GM19193 (cell line): Measurements from ENCODE around the gene FOXO3.

Experiments
- POLR2A ChIP-seq: IDR thresholded peaks from 4 replicates; pipeline ENCODE4 v1.6.1; 2011; ENCODE audit not compliant: insufficient read depth, insufficient read length; ENCODE audit errors: extremely low read depth

FOXO3 gene

GRCh38 chr6:108581932-108582475 lies 21.3 kb downstream of the FOXO3 start:
- TF ChIP-seq POLR2A: no peak

GRCh38 chr6:108582618-108583017 lies 21.9 kb downstream of the FOXO3 start:
- no peak for TF ChIP-seq POLR2A

- TF ChIP-seq POLR2A: no peak
These were observed 23.6 kb downstream of the FOXO3 start for GRCh38 chr6:108584323-108584722.

- no peak for TF ChIP-seq POLR2A
These were observed 24.6 kb downstream of the FOXO3 start for GRCh38 chr6:108585359-108585758.

- no peak for TF ChIP-seq POLR2A
These were observed 25.3 kb downstream of the FOXO3 start for GRCh38 chr6:108585921-108586536.

GRCh38 chr6:108587258-108588059 lies 26.7 kb downstream of the FOXO3 start:
- TF ChIP-seq POLR2A: no peak

DNA sequence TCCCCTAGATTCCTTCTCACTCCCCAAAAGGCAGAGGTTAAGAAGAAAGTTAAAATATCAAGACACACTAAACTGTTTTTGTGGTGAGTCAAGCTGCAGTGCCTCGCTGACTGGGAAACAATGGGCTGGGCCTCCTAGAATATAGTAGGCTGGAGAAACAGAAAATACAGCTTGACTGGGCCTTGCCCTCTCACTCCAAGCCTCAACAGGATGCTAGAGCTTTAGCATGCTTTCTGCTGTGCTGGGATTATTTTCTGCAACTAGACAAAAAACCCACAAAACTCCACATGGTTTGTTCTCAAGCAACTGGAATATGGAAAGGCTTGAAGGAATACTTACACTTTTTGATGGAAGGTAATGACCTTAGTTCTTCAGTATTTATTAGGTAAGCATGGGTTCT lies 27.9 kb downstream of the FOXO3 start:
- TF ChIP-seq POLR2A: no peak

DNA sequence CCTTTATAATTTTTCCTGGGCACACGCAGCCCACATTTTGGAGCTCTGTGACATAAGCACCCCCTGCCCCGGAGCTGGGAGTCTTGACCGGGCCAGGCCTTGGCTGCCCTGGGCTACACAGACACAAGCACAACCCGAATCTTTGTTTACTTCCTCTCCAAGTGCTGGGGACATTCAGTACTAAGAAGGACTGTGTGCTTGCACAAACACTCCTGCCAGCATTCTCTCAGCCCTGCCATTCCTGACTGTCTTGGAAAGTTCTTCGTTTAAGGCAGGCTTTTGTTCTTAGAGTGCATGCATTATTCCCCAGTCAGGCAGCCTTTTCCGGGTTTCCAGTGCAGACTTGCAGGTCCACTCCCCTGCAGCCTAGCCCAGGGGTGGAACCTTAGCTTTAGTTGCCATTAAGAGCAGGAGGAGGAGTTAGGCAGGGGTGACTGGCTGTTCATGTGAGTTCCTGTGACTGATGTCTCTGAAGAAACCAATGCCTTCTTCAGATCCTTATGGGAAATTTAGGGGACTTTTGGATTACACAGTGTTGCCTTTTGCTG lies 28.6 kb downstream of the FOXO3 start:
- TF ChIP-seq POLR2A: no peak

- no peak for TF ChIP-seq POLR2A
These were observed 30.5 kb downstream of the FOXO3 start for GRCh38 chr6:108591040-108591816.

DNA sequence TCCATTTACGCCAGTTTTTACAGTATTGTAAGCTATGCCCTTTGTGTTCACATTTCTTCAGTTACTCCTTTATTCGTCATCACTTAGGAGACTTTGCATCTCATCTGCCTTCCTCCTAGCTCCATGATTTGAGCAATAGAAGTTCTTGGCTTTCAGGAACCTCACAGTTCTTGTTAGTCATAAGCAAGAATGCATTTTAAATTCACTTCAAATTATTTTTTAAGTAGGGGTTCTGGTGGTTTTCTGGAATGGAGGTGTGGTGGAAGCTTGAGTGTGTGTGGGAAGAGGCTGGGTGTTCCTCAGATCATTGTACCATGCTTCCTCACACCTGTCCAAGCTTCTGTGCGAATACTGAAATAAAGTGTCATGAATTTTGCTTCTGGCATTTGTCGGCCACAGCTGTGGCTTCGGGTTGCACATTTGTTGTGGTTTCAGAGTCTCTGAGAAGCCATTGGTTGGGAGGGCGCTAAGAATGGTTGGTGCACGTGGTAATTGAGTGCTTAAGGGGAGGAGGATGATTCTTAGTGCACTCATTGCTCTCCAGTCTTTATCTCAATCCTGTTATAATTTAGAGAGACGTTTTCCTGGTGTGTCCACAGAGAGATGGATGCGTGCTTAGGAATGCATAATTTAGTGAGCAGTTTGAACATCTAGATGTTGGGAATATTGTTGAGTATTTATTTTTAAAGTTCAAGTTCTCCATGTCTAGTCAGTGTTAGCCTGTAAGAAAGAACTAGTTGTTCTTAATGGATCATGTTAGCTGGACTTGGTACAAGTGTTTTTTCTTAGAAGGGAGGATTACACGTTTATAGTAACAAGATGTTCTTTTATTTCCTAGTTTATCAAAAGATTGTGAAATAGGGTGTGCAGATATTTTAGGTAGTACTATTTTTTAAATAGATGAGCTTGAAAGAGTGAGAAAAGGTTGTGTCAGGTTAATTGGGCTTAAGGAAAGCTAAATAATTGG lies 31.9 kb downstream of the FOXO3 start:
- no peak for TF ChIP-seq POLR2A

DNA sequence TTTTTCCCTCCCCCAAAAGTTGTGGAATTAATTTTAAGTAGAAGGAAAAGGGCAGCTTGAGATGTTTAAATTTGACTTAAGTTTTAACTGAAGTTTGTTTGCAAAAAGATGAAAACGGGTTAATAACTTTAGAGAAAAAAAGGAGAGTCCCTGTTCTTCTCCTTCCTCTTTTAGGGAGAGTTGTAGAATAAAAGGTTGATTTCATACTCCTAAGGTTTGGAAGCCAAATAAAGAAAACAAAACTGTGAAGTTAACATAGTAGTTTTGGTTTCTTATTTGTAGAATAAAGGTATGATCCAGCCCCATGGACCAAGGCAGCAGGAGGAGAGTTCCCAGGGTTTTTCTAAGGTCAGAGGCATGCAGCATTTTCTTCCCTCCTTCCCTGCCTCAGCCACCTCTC lies 33.4 kb downstream of the FOXO3 start:
- TF ChIP-seq POLR2A: no peak

DNA sequence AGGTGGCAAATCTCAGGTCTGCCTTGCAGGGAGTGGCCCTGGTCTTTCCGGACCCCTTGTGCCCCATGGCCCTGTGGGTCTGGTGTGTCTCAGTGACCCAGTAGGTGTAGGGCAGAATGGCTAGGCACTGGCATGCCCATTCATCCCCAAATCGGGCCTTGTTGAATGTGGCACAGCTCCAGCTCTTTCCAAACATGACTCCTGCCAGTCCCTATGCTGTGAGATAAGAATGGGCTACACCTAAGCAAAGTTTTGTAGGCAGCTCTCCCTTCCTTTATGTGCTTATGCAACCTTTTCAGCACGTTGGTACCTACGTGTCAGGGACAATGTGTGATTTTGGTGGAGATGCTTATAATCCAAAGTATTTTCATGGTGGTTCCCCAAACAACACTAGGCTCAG lies 33.9 kb downstream of the FOXO3 start:
- no peak for TF ChIP-seq POLR2A

DNA sequence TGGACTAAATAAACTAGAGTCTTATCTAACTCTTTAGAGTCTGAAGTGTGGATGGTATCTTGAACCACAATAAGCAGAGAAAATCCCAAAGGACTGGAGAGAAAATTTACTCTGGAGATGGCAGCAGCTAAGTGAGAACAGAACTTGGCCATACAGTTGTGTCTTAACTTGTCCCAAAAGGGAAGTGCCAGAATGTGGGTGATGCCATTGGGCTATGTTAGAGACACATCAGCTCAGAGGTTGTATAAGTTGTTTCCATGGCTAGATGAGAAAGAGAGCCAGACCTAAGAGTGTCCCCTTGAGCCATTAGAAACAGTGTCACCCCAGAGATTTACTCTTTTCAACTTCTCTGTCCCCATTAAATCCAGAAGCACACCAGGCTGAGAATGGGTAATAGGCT lies 36.2 kb downstream of the FOXO3 start:
- no peak for TF ChIP-seq POLR2A
